SK-N-MC (cell line): Measurements from ENCODE around the gene CAMSAP1.

Source experiments
- EZH2 ChIP-seq: fragments of 200-600 bp; sonication (generic); IDR thresholded peaks from one replicate; pipeline ENCODE4 v1.6.1; 2017; ENCODE audit warnings: antibody characterized with exemption
- FOXP2 ChIP-seq: optimal IDR thresholded peaks from 2 replicates; pipeline ENCODE3; 2011; ENCODE audit warnings: mild to moderate bottlenecking, moderate library complexity; ENCODE audit not compliant: insufficient read depth; ENCODE audit errors: extremely low read length, control extremely low read depth
- POLR2AphosphoS5 ChIP-seq: IDR thresholded peaks from 2 replicates; pipeline ENCODE4 v1.6.1; 2012; ENCODE audit warnings: mild to moderate bottlenecking, low read depth, low read length, borderline replicate concordance

DNA sequence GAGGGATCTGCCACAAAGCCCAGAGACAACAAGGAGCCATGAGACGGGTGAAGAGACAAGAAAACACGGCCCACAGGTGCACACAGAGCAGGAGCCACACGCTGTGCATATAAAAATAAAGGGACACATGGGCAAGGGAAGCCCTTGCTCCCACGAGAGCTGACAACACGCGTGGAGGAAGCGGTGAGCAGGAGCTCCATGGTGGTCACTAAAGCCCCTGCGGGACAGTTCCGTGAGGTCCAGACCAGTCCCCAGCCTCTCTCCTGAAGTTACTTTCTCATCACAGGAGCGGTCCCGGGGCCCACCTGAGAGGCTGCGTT lies 90.7 kb downstream of the CAMSAP1 start:
- no peak for TF ChIP-seq EZH2
- TF ChIP-seq POLR2AphosphoS5: no peak
- no peak for TF ChIP-seq FOXP2
